Measurements from ENCODE around the gene CATSPER1. TPM values are rescaled to one million over a fixed set of nuclear protein-coding genes. Genes with fewer than 3 reads are reported as not detected.

CATSPER1 gene
- total RNA-seq, 1 experiment from 2014 or later: 2.4 TPM

GRCh38 chr11:65967329-65967934 lies 58.8 kb downstream of the CATSPER1 start (continued):
- no peak for TF ChIP-seq ZNF274 (IDR thresholded peaks at IDR 0.05; ENCODE audit: low read depth, low read length)

Other genes with a start within 250 kb of the CATSPER1 start
- gene AP5B1, start 245.5 kb downstream of the CATSPER1 start, total RNA-seq (2021; ENCODE audit: unreplicated experiment): 19.5 TPM
- 14.7 TPM for gene OVOL1, start 239.4 kb downstream of the CATSPER1 start, total RNA-seq (2021; ENCODE audit: unreplicated experiment)
- gene SNX32, start 192.5 kb downstream of the CATSPER1 start, total RNA-seq (2021; ENCODE audit: unreplicated experiment): not detected
- gene CFL1, start 168.3 kb downstream of the CATSPER1 start, total RNA-seq (2021; ENCODE audit: unreplicated experiment): 1,270 TPM
- 47.2 TPM for gene MUS81, start 166.0 kb downstream of the CATSPER1 start, total RNA-seq (2021; ENCODE audit: unreplicated experiment)
- 8.4 TPM for gene EFEMP2, start 153.7 kb downstream of the CATSPER1 start, total RNA-seq (2021; ENCODE audit: unreplicated experiment)
- gene CTSW, start 146.6 kb downstream of the CATSPER1 start, total RNA-seq (2021; ENCODE audit: unreplicated experiment): not detected
- gene FIBP, start 138.0 kb downstream of the CATSPER1 start, total RNA-seq (2021; ENCODE audit: unreplicated experiment): 96.0 TPM
- gene CCDC85B, start 135.8 kb downstream of the CATSPER1 start, total RNA-seq (2021; ENCODE audit: unreplicated experiment): 84.3 TPM
- 125 TPM for gene FOSL1, start 126.1 kb downstream of the CATSPER1 start, total RNA-seq (2021; ENCODE audit: unreplicated experiment)
- gene C11orf68, start 107.4 kb downstream of the CATSPER1 start, total RNA-seq (2021; ENCODE audit: unreplicated experiment): 49.8 TPM
- gene DRAP1, start 107.1 kb downstream of the CATSPER1 start, total RNA-seq (2021; ENCODE audit: unreplicated experiment): 158 TPM
- not detected for gene TSGA10IP, start 81.0 kb downstream of the CATSPER1 start, total RNA-seq (2021; ENCODE audit: unreplicated experiment)
- 47.9 TPM for gene SART1, start 64.7 kb downstream of the CATSPER1 start, total RNA-seq (2021; ENCODE audit: unreplicated experiment)
- gene EIF1AD, start 24.3 kb downstream of the CATSPER1 start, total RNA-seq (2021; ENCODE audit: unreplicated experiment): 45.5 TPM
- gene BANF1, start 24.0 kb downstream of the CATSPER1 start, total RNA-seq (2021; ENCODE audit: unreplicated experiment): 356 TPM
- 68.1 TPM for gene CST6, start 14.5 kb downstream of the CATSPER1 start, total RNA-seq (2021; ENCODE audit: unreplicated experiment)
- not detected for gene GAL3ST3, start 22.7 kb upstream of the CATSPER1 start, total RNA-seq (2021; ENCODE audit: unreplicated experiment)
- 300 TPM for gene SF3B2, start 25.9 kb upstream of the CATSPER1 start, total RNA-seq (2021; ENCODE audit: unreplicated experiment)
- gene PACS1, start 43.8 kb upstream of the CATSPER1 start, total RNA-seq (2021; ENCODE audit: unreplicated experiment): 41.1 TPM
- 58.5 TPM for gene KLC2, start 231.2 kb upstream of the CATSPER1 start, total RNA-seq (2021; ENCODE audit: unreplicated experiment)
- gene RAB1B, start 242.2 kb upstream of the CATSPER1 start, total RNA-seq (2021; ENCODE audit: unreplicated experiment): 148 TPM

Data from HCT116 (cell line).